HEK293T (cell line): Measurements from ENCODE around the gene CAMKMT.

Source experiments
- BHLHE40 ChIP-seq: fragments of 450-650 bp; IDR thresholded peaks from 2 replicates; pipeline ENCODE4 v1.6.1; 2016; ENCODE audit warnings: mild to moderate bottlenecking, moderate library complexity, borderline replicate concordance
- ELF4 ChIP-seq: fragments of 450-650 bp; IDR thresholded peaks from 2 replicates; pipeline ENCODE4 v1.6.1; 2017; ENCODE audit warnings: antibody characterized with exemption
- FOXA1 ChIP-seq: fragments of 450-650 bp; IDR thresholded peaks from 2 replicates; pipeline ENCODE4 v1.6.1; 2016; ENCODE audit warnings: mild to moderate bottlenecking
- LEF1 ChIP-seq: fragments of 450-650 bp; IDR thresholded peaks from 2 replicates; pipeline ENCODE4 v1.6.1; 2017; ENCODE audit warnings: mild to moderate bottlenecking, borderline replicate concordance
- SP1 ChIP-seq: fragments of 450-650 bp; IDR thresholded peaks from 2 replicates; pipeline ENCODE4 v1.6.1; 2017
- SUZ12 ChIP-seq: fragments of 450-650 bp; IDR thresholded peaks from 2 replicates; pipeline ENCODE4 v1.6.1; 2016; ENCODE audit warnings: mild to moderate bottlenecking
- TARDBP ChIP-seq: fragments of 450-650 bp; IDR thresholded peaks from 2 replicates; pipeline ENCODE4 v1.6.1; 2016
- ZNF384 ChIP-seq: fragments of 450-650 bp; IDR thresholded peaks from 2 replicates; pipeline ENCODE4 v1.6.1; 2016

GRCh38 chr2:44347526-44347925 lies 14.2 kb upstream of the CAMKMT start:
- TF ChIP-seq FOXA1, result no peak
- TF ChIP-seq LEF1, result no peak
- no peak for TF ChIP-seq SP1
- TF ChIP-seq TARDBP, result no peak
- no peak for TF ChIP-seq SUZ12
- TF ChIP-seq BHLHE40, result no peak
- no peak for TF ChIP-seq ZNF384
- TF ChIP-seq ELF4, result no peak
